GM18505 (cell line): ENCODE results near the gene RBFA.

ENCODE experiments used
- ATAC-seq: cut with Tn5 transposase; IDR thresholded peaks from one replicate; pipeline ENCODE4 v1.9.1; 2021; ENCODE audit not compliant: unreplicated experiment
- POLR2A ChIP-seq: IDR thresholded peaks from 4 replicates; pipeline ENCODE4 v1.6.1; 2011; ENCODE audit warnings: borderline replicate concordance; ENCODE audit not compliant: insufficient read depth, insufficient read length; ENCODE audit errors: extremely low read depth

Gene RBFA

GRCh38 chr18:80040515-80040914 is 6.3 kb downstream of the RBFA start:
- no peak for TF ChIP-seq POLR2A
- no peak for ATAC-seq

- no peak for ATAC-seq
- TF ChIP-seq POLR2A: no peak
Measured at GRCh38 chr18:80041424-80041823, 7.2 kb downstream of the RBFA start.

- no peak for ATAC-seq
Measured at GRCh38 chr18:80042785-80043184, 8.6 kb downstream of the RBFA start.

GRCh38 chr18:80044072-80044471 is 9.8 kb downstream of the RBFA start:
- TF ChIP-seq POLR2A: no peak
- no peak for ATAC-seq

More at GRCh38 chr18:80042785-80043184, 8.6 kb downstream of the RBFA start:
- TF ChIP-seq POLR2A: no peak

GRCh38 chr18:80046011-80046410 is 11.8 kb downstream of the RBFA start:
- TF ChIP-seq POLR2A: no peak
- ATAC-seq: no peak

GRCh38 chr18:80046431-80046830 is 12.2 kb downstream of the RBFA start:
- no peak for TF ChIP-seq POLR2A
- ATAC-seq: no peak

- no peak for TF ChIP-seq POLR2A
Measured at GRCh38 chr18:80046961-80047541, 12.8 kb downstream of the RBFA start.

GRCh38 chr18:80050797-80051196 is 16.6 kb downstream of the RBFA start:
- TF ChIP-seq POLR2A: no peak
- no peak for ATAC-seq

More at GRCh38 chr18:80046961-80047541, 12.8 kb downstream of the RBFA start:
- no peak for ATAC-seq

GRCh38 chr18:80056095-80056494 is 21.9 kb downstream of the RBFA start:
- TF ChIP-seq POLR2A: no peak
- no peak for ATAC-seq

- TF ChIP-seq POLR2A: no peak
- ATAC-seq: no peak
Measured at GRCh38 chr18:80059945-80060344, 25.7 kb downstream of the RBFA start.

GRCh38 chr18:80065705-80066104 is 31.5 kb downstream of the RBFA start:
- no peak for ATAC-seq
- TF ChIP-seq POLR2A: no peak

GRCh38 chr18:80067321-80067720 is 33.1 kb downstream of the RBFA start:
- no peak for TF ChIP-seq POLR2A
- ATAC-seq: no peak

- no peak for TF ChIP-seq POLR2A
- ATAC-seq: no peak
Measured at GRCh38 chr18:80067897-80068296, 33.7 kb downstream of the RBFA start.

- ATAC-seq: no peak
- no peak for TF ChIP-seq POLR2A
Measured at GRCh38 chr18:80068571-80069272, 34.5 kb downstream of the RBFA start.
